GM13977 (cell line): Measurements from ENCODE around the gene PREB.

Experiments
- DNase-seq: peaks from one replicate; pipeline ENCODE4 v3.0.0; 2012; ENCODE audit warnings: low spot score
- in situ Hi-C: fragments of 300-500 bp; cut with MboI; formaldehyde crosslinking; loops from one replicate; pipeline ENCODE4 v1.12.0; 2022; ENCODE audit warnings: low sequenced_read_pairs, low pct_unique_long_range_greater_than_20kb, mixed read lengths, inconsistent platforms; ENCODE audit not compliant: unreplicated experiment
- TF ChIP-seq, protein P1 (sequence below): IDR thresholded peaks from 2 replicates; pipeline ENCODE4 v1.5.1; 2012; ENCODE audit warnings: mild to moderate bottlenecking, control low read depth; ENCODE audit not compliant: insufficient read depth; ENCODE audit errors: extremely low read depth, missing control alignments

PREB gene

DNA sequence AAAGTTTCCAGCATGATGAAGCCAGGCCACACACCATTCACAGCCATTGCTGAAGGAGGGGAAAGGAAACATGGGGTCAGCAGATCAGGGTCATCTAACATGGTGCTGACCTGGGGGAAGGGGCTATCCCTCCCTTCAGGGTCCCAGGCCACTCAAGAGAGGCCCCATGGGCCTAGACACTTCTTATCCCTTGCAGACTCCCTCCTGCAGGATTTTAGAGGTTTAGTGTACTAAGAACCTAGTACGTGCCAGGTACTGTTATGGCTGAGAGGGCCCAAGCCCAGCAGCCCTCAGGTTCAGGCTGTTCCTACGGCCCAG, 39.0 kb downstream of the PREB start:
- in situ Hi-C loops = no loop called here
- TF ChIP-seq, protein P1, sequence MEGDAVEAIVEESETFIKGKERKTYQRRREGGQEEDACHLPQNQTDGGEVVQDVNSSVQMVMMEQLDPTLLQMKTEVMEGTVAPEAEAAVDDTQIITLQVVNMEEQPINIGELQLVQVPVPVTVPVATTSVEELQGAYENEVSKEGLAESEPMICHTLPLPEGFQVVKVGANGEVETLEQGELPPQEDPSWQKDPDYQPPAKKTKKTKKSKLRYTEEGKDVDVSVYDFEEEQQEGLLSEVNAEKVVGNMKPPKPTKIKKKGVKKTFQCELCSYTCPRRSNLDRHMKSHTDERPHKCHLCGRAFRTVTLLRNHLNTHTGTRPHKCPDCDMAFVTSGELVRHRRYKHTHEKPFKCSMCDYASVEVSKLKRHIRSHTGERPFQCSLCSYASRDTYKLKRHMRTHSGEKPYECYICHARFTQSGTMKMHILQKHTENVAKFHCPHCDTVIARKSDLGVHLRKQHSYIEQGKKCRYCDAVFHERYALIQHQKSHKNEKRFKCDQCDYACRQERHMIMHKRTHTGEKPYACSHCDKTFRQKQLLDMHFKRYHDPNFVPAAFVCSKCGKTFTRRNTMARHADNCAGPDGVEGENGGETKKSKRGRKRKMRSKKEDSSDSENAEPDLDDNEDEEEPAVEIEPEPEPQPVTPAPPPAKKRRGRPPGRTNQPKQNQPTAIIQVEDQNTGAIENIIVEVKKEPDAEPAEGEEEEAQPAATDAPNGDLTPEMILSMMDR = no peak
- DNase-seq = no peak

GRCh38 chr2:27094353-27094984, 40.0 kb downstream of the PREB start:
- TF ChIP-seq, protein P1 = no peak
- no peak for DNase-seq
- in situ Hi-C loops = no loop called here

DNA sequence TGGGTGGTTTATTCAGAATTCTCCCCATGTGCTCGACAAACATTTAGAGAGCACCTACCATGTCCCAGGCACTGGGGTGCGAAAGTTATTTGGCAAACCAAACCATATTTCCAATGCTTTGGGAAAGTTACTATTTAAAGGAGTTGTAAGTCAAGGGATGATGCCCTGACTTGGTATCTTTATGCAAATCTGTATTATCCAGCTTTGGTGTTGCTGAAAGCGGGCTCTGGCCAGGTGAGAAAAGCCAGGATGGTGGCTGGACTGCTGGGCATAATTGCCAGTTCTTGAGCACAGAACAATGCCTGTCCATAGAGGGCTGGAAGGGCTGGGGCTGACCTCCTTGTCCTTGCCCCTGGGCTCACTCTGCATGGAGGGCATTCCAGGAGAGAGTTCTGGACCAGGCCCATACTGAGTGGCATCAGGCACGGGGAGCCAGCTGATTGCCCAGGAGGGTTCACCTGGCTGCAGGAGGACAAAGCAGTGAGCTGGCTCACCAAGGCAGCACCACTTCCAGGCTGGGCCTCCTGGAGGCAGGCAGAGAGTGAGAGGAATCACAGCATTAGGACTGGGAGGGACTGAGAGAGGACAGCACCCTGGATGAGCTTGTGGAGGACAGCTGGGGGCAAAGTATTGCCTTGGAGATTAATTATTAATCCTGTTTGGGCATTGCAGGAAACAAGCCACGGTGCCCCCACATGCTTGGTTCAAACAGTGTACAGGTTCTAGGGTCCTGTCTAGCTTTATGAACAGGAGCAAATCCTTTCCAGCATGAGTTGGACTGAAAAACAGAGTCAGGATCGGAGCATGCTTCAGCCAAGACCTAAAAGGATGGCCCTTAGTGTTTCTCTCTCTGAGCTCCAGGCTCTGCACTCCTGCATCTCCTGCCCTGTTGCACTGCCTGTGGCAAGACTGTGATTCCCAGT, 40.7 kb downstream of the PREB start:
- in situ Hi-C loops = no loop called here
- no peak for DNase-seq
- TF ChIP-seq, protein P1 = no peak

DNA sequence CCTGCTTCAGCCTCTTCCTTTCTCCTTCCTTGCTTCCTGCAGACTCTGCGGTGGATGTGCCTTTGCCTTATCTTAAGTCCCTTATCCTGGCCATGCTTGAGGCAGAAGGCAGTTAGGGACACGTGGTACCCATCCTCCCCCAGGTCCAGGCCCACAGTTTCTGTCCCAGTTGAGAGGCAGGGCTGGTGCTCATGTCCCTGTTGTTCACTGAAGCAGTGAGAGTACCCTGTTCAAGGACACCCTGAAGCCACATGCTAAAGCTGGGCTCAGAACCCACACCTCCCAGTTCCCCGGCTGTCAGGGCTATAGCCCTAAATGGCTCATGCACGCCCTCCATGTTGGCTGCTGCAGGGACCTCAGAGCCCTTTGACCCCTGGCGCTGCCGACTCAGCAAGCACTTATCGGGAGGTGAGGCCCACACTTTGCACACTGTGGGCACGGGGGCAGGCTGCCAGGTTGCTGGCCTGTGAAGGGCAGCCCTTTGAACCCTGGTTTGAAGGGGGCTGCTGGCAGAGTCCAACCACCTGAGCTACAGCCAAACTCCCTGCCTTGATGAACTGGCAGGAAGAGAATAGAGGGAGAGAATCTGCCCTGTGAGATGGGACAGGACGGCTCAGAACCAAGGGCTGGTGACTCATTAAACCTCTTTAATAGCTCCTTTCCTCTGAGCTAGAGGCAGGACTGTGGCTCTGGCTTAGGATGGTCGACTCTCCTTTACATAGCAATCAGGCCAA, 41.6 kb downstream of the PREB start:
- no peak for DNase-seq
- in situ Hi-C loops = no loop called here
- TF ChIP-seq, protein P1 = no peak

GRCh38 chr2:27091746-27092695, 42.4 kb downstream of the PREB start:
- no peak for DNase-seq
- TF ChIP-seq, protein P1 = no peak
- in situ Hi-C loops = no loop called here
